K562 (cell line): ENCODE results near the gene ITPRIPL2. TPM values are rescaled to one million over a fixed set of nuclear protein-coding genes. Genes with fewer than 3 reads are reported as not detected.

Source experiments
- ATF7 ChIP-seq: fragments of 450-650 bp; IDR thresholded peaks from 2 replicates; pipeline ENCODE4 v1.7.1; 2014; ENCODE audit warnings: mild to moderate bottlenecking, moderate library complexity
- BCOR ChIP-seq: fragments of 450-650 bp; IDR thresholded peaks from 2 replicates; pipeline ENCODE4 v1.6.1; 2016
- CBX3 ChIP-seq, 2 experiments: IDR thresholded peaks; 1 replicate in 1 of 2; 2 replicates in 1 of 2; pipeline ENCODE4 v1.6.1; 2012; ENCODE audit warnings: inconsistent platforms in 2 of 2, low read length in 2 of 2, borderline replicate concordance in 1 of 2, control low read depth in 1 of 2
- CC2D1A ChIP-seq: fragments of 450-650 bp; IDR thresholded peaks from 2 replicates; pipeline ENCODE4 v1.6.1; 2017; ENCODE audit warnings: mild to moderate bottlenecking
- FOXK1 ChIP-seq: sonication (generic); formaldehyde crosslinking; IDR thresholded peaks from 2 replicates; pipeline ENCODE4 v1.8.0; 2022; ENCODE audit warnings: missing genetic modification reagents, mild to moderate bottlenecking, borderline replicate concordance
- GATAD2B ChIP-seq: fragments of 450-650 bp; IDR thresholded peaks from 2 replicates; pipeline ENCODE4 v1.6.1; 2017; ENCODE audit warnings: mild to moderate bottlenecking, borderline replicate concordance
- HEY1 ChIP-seq: fragments of 250-450 bp; sonication (Bioruptor Pico); IDR thresholded peaks from 2 replicates; pipeline ENCODE4 v1.5.0; 2020; ENCODE audit warnings: mild to moderate bottlenecking, moderate library complexity, borderline replicate concordance
- KDM1A ChIP-seq, 2 experiments: fragments of 450-650 bp; IDR thresholded peaks; 2 replicates each; pipeline ENCODE4 v1.6.1; 2016; ENCODE audit warnings: mild to moderate bottlenecking in 2 of 2
- MAFK ChIP-seq: IDR thresholded peaks from 2 replicates; pipeline ENCODE4 v1.6.1; 2011; ENCODE audit warnings: low read length, improper control_type of control experiment
- MCM7 ChIP-seq, 2 experiments: fragments of 450-650 bp; IDR thresholded peaks; 2 replicates each; pipeline ENCODE4 v1.6.1; 2016 to 2018
- MEIS2 ChIP-seq: fragments of 450-650 bp; IDR thresholded peaks from 2 replicates; pipeline ENCODE4 v1.6.1; 2014; ENCODE audit warnings: mild to moderate bottlenecking; ENCODE audit not compliant: partially characterized antibody
- NFATC3 ChIP-seq: fragments of 450-650 bp; IDR thresholded peaks from 2 replicates; pipeline ENCODE4 v1.6.1; 2017; ENCODE audit warnings: mild to moderate bottlenecking
- NFRKB ChIP-seq: fragments of 450-650 bp; IDR thresholded peaks from 2 replicates; pipeline ENCODE4 v1.6.1; 2016; ENCODE audit warnings: low read depth
- NR2F6 ChIP-seq: fragments of 450-650 bp; formaldehyde crosslinking; IDR thresholded peaks from 2 replicates; pipeline ENCODE4 v1.4.0; 2020; ENCODE audit warnings: mild to moderate bottlenecking
- SMAD1 ChIP-seq: fragments of 150-350 bp; IDR thresholded peaks from 2 replicates; pipeline ENCODE4 v1.6.1; 2014; ENCODE audit warnings: low read length, low read depth; ENCODE audit not compliant: partially characterized antibody
- SMC3 ChIP-seq: conservative IDR thresholded peaks from 2 replicates; pipeline ENCODE4 v1.6.1; 2011; ENCODE audit warnings: low read depth, low read length, improper control_type of control experiment; ENCODE audit not compliant: insufficient read depth
- ZNF143 ChIP-seq: sonication (generic); formaldehyde crosslinking; IDR thresholded peaks from 2 replicates; pipeline ENCODE4 v1.9.0; 2022; ENCODE audit warnings: mild to moderate bottlenecking, missing genetic modification reagents
- polyA plus RNA-seq, 8 experiments: library from polyadenylated mRNA; depleted of rRNA in 4 of 8; stranded (reverse) in 5 of 8; unstranded in 3 of 8; fragments of >200 nt; fragmentation: Nextera tagmentation in 2 of 8; fragmentation: Illumina TruSeq in 1 of 8; extraction: Ambion mirVana in 2 of 8; extraction: Trizol in 1 of 8; gene quantifications; 2 replicates each; pipeline versions ENCODE4 v1.2.1 to v1.2.3, GENCODE V29; 2011 to 2014; ENCODE audit warnings: inconsistent platforms in 1 of 8, missing spikeins in 1 of 8
- total RNA-seq, 7 experiments: library from RNA; depleted of rRNA in 6 of 7; stranded (reverse); fragments of >200 nt in 6 of 7; fragmentation: Illumina TruSeq in 2 of 7; extraction: Trizol in 2 of 7; gene quantifications; 2 replicates each; pipeline versions ENCODE4 v1.2.1 to v1.2.3, GENCODE V29; 2011 to 2021; ENCODE audit warnings: low replicate concordance in 1 of 7
- TF ChIP-seq, protein P1 (sequence below): fragments of 450-650 bp; IDR thresholded peaks from 2 replicates; pipeline ENCODE4 v1.7.0; 2016; ENCODE audit warnings: borderline replicate concordance
- TF ChIP-seq, protein P2 (sequence below): fragments of 450-650 bp; IDR thresholded peaks from 2 replicates; pipeline ENCODE4 v1.6.1; 2016; ENCODE audit warnings: low read depth, mild to moderate bottlenecking, moderate library complexity
- TF ChIP-seq, protein P3 (sequence below): sonication (generic); formaldehyde crosslinking; IDR thresholded peaks from 2 replicates; pipeline ENCODE4 v1.8.1; 2023; ENCODE audit warnings: missing genetic modification reagents, mild to moderate bottlenecking, borderline replicate concordance

The ITPRIPL2 gene
- total and polyA plus RNA-seq, 9 of the 15 experiments (the other 6 are each of a cell fraction or from before 2014, with no cell fraction given), result 0.04 to 2.2 (median 0.58) TPM

DNA sequence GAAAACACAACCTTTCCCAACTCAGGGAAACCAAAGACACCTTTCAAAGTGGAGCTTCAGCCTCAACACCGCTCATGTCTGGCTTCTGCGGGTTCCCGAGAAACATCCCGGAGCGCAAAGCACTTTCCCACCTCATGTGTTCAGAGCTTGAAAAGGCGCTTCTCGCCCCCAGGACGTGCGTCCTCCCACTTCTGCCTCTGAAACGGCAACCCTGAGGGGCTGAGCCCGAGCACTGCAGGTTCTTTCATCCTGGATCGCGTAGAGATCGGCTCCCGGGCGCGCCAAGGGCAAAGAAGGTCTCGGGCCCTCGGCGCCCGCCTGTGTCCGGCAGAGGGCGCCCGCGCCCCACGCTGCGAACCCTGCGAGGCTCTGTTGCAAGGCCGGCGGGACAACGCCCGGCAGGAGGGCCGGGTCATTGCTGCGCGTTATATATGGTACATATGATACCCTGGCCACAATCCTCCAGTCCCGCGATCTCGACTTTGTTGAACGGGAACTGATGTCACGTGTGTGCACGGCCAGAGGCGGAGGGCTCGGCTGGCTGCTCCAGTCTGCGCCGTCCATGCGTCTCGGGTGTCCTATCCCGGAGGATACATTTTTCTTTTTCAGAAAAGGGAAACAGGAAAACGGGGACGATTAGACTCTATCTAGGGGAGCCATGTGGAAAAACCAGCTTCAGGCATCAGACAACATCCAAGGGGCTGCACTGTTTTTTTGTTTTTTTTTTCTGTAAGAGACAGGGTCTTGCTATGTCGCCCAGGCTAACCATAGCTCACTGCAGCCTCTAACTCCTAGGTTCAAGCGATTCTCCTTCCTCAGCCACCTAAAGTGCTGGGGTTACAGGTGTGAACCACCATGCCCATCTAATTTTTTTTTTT, 27.2 kb upstream of the ITPRIPL2 start (continued):
- TF ChIP-seq ATF7 (peak; percentile 62; the same call in 1 of the 2 replicates), MAFK (no peak), NR2F6 (CRISPR knock-in tag) (no peak), MCM7 (IDR thresholded peaks at IDR 0.05) (no peak), KDM1A (IDR thresholded peaks at IDR 0.05) (no peak), NFRKB (no peak), BCOR (no peak), HEY1 (CRISPR knock-in tag) (no peak), CBX3 (IDR thresholded peaks at IDR 0.05; ENCODE audit: borderline replicate concordance in 1 of 2, low read length in 2 of 2) (no peak), CC2D1A (no peak), GATAD2B (no peak), ZNF143 (CRISPR knock-in tag) (peak; percentile 32; the same call in 1 of the 2 replicates), SMC3 (peak; percentile 97), SMAD1 (no peak), MEIS2 (no peak), FOXK1 (CRISPR knock-in tag) (no peak), NFATC3 (no peak)
- TF ChIP-seq, protein P1, sequence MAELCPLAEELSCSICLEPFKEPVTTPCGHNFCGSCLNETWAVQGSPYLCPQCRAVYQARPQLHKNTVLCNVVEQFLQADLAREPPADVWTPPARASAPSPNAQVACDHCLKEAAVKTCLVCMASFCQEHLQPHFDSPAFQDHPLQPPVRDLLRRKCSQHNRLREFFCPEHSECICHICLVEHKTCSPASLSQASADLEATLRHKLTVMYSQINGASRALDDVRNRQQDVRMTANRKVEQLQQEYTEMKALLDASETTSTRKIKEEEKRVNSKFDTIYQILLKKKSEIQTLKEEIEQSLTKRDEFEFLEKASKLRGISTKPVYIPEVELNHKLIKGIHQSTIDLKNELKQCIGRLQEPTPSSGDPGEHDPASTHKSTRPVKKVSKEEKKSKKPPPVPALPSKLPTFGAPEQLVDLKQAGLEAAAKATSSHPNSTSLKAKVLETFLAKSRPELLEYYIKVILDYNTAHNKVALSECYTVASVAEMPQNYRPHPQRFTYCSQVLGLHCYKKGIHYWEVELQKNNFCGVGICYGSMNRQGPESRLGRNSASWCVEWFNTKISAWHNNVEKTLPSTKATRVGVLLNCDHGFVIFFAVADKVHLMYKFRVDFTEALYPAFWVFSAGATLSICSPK, result no peak
- TF ChIP-seq, protein P2, sequence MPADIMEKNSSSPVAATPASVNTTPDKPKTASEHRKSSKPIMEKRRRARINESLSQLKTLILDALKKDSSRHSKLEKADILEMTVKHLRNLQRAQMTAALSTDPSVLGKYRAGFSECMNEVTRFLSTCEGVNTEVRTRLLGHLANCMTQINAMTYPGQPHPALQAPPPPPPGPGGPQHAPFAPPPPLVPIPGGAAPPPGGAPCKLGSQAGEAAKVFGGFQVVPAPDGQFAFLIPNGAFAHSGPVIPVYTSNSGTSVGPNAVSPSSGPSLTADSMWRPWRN, result no peak
- TF ChIP-seq, protein P3, sequence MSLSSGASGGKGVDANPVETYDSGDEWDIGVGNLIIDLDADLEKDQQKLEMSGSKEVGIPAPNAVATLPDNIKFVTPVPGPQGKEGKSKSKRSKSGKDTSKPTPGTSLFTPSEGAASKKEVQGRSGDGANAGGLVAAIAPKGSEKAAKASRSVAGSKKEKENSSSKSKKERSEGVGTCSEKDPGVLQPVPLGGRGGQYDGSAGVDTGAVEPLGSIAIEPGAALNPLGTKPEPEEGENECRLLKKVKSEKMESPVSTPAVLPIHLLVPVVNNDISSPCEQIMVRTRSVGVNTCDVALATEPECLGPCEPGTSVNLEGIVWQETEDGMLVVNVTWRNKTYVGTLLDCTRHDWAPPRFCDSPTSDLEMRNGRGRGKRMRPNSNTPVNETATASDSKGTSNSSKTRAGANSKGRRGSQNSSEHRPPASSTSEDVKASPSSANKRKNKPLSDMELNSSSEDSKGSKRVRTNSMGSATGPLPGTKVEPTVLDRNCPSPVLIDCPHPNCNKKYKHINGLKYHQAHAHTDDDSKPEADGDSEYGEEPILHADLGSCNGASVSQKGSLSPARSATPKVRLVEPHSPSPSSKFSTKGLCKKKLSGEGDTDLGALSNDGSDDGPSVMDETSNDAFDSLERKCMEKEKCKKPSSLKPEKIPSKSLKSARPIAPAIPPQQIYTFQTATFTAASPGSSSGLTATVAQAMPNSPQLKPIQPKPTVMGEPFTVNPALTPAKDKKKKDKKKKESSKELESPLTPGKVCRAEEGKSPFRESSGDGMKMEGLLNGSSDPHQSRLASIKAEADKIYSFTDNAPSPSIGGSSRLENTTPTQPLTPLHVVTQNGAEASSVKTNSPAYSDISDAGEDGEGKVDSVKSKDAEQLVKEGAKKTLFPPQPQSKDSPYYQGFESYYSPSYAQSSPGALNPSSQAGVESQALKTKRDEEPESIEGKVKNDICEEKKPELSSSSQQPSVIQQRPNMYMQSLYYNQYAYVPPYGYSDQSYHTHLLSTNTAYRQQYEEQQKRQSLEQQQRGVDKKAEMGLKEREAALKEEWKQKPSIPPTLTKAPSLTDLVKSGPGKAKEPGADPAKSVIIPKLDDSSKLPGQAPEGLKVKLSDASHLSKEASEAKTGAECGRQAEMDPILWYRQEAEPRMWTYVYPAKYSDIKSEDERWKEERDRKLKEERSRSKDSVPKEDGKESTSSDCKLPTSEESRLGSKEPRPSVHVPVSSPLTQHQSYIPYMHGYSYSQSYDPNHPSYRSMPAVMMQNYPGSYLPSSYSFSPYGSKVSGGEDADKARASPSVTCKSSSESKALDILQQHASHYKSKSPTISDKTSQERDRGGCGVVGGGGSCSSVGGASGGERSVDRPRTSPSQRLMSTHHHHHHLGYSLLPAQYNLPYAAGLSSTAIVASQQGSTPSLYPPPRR (CRISPR knock-in tag), result no peak
